Activated CD4-positive, CD25-positive, alpha-beta regulatory T cell (primary cell): ENCODE measurements around the gene SERPIND1.
"Not testable (repeated sequence)": the region's sequence is repeated elsewhere in the genome, so short reads cannot be mapped to it uniquely, and the experiment has no call there.

Experiments
- DNase-seq, 4 experiments: peaks; one replicate each; lab custom pipeline; 2025; lab: John Stamatoyannopoulos, UW

The SERPIND1 gene

DNA sequence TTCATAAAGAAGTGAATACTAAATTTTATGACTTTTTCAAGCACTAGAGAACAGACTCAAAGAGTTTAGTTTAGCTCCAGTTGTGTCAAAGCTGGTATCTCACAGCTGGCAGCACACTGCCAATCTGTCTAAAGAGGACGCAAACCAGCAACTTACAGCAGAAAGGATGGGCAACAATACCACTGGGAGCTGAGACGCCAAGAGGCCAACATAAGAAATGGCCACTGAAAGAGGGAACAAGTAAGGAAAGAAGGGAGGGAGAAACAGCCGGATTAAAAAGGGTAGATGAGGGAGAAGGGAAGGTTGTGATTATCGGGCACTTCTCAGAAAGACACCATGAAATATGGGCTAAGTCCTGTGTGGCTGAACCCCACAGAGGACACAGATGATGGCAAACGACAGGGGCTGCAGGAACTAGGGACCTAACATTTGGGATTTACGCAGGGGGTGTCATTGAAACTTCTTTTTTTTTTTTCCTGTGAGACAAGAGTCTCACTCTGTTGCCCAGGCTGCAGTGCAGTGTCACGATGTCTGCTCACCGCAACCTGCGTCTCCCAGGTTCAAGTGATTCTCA, 41.7 kb downstream of the SERPIND1 start:
- no peak for DNase-seq

DNA sequence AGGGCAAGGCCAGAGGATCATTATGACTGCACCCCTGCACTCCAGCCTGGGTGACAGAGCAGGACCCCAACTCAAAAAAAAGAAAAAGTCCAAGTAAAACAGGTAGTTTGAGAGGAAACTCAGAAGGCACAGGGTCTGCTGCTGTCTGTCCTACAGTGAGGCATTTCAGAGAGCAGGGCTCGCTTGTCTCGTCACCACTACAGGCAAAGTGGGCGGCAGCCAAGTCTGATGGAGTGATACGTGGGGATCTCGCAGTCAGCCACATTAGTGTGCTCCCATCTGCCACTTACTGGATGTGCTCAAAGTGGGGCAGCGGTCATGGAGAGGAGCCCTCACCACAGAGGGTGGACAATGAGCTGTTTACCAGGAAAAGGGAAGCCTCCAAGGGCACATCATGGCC, 42.6 kb downstream of the SERPIND1 start:
- no peak for DNase-seq

DNA sequence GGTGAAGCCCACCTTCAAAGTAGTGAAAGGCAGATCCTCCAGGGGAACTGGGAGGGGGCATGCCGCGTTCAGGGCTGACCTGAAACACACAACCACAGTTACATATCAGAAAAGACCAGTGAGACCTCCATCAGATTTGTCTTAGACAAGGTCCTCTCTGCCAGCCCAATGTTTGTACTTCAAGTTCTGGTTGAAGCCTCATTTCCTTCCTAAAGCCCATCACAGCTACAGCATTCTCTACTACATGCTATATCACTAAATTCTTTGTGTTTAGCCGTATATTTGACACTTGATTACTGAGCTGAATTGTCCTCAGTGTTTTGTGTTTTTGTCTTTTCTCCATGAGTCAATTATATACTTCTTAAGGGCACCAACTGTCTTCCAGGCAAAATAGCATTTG, 44.6 kb downstream of the SERPIND1 start:
- DNase-seq = no peak

GRCh38 chr22:20819471-20819870, 45.6 kb downstream of the SERPIND1 start:
- DNase-seq = no peak

DNA sequence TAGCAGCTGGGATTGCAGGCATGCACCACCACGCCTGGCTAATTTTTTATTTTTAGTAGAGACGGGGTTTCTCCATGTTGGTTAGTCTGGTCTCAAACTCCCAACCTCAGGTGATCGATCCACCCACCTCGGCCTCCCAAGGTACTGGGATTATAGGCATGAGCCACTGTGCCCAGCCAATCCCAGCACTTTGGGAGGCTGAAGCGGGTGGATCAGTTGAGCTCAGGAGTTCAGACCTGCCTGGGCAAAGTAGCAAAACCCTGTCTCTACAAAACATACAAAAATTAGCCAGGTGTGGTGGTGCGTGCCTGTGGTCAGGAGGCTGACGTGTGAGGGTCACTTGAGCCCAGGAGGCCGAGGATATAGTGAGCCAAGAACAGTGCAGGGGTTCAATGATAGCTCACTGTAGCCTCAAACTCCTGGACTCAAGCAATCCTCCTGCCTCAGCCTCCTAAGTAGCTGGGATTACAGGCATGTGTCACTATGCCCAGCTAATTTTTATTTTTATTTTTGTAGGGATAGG, 47.9 kb downstream of the SERPIND1 start:
- not testable (repeated sequence) for DNase-seq

GRCh38 chr22:20822240-20822639, 48.3 kb downstream of the SERPIND1 start:
- no peak for DNase-seq

GRCh38 chr22:20823264-20823663, 49.4 kb downstream of the SERPIND1 start:
- DNase-seq = no peak

DNA sequence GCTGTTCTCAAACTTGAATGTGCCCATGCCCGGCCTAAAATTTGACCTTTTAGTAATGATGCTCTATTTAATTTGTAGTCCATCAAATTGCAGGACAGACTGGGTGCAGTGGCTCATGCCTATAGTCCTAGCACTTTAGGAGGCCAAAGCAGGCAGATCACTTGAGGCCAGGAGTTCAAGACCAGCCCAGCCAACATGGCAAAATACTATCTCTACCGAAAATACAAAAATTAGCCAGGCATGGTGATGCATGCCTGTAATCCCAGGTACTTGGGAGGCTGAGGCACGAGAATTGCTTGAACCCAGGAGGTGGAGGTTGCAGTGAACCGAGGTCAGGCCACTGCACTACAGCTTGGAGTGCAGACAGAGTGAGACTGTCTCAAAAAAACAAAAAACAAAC, 51.3 kb downstream of the SERPIND1 start:
- DNase-seq = not testable (repeated sequence)

DNA sequence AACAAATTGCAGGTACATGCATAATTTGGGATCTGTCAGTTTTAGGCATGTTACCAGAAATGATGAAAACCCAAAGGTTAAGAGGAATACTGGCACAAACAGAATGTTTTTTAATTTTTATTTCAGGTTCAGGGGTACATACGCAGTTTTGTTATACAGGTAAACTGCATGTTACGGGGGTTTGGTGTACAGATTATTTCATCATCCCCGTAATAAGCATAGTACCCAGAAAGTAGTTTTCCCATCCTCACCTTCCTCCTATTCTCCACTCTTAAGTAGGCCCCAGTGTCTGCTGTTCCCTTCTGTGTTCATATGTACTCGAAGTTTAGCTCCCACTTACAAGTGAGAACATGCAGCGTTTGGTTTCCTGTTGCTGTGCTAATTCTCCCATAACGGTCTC, 51.7 kb downstream of the SERPIND1 start:
- DNase-seq = no peak

GRCh38 chr22:20826373-20827152, 52.6 kb downstream of the SERPIND1 start:
- not testable (repeated sequence) for DNase-seq

DNA sequence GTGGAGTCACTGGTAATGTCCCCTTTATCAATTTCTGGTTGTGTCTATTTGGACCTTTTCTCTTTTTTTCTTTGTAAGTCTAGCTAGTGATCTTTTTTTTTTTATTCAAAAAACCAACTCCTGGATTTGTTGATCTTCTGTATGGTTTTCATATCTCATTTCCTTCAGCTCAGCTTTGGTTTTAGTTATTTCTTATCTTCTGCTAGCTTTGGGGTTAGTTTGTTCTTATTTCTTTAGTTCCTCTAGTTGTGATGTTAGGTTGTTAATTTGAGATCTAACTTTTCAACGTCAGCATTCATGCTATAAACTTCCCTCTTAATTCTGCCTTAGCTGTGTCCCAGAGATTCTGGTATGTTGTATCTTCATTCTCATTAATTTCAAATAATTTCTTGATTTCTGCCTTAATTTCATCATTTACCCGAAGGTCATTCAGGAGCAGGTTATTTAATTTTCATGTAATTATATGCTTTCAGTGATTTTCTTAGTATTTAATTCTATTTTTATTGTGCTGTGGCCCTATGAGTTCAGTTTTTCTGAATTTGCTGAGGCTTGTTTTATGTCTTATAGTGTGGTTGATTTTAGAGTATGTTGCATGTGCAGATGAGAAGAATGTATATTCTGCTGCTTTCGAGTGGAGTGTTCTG, 55.7 kb downstream of the SERPIND1 start:
- no peak for DNase-seq

GRCh38 chr22:20833225-20833665, 59.3 kb downstream of the SERPIND1 start:
- DNase-seq = no peak

GRCh38 chr22:20834206-20834605, 60.3 kb downstream of the SERPIND1 start:
- DNase-seq = no peak

GRCh38 chr22:20834725-20835124, 60.8 kb downstream of the SERPIND1 start:
- no peak for DNase-seq
